ENCODE results near the gene ARHGAP22. TPM values are rescaled to one million over a fixed set of nuclear protein-coding genes. Genes with fewer than 3 reads are reported as not detected.
A peak's percentile ranks its signal among the peaks of the same experiment; 100 is the strongest.

ARHGAP22 gene
- total RNA-seq, 1 donor from 2014 or later, result 11.7 TPM

DNA sequence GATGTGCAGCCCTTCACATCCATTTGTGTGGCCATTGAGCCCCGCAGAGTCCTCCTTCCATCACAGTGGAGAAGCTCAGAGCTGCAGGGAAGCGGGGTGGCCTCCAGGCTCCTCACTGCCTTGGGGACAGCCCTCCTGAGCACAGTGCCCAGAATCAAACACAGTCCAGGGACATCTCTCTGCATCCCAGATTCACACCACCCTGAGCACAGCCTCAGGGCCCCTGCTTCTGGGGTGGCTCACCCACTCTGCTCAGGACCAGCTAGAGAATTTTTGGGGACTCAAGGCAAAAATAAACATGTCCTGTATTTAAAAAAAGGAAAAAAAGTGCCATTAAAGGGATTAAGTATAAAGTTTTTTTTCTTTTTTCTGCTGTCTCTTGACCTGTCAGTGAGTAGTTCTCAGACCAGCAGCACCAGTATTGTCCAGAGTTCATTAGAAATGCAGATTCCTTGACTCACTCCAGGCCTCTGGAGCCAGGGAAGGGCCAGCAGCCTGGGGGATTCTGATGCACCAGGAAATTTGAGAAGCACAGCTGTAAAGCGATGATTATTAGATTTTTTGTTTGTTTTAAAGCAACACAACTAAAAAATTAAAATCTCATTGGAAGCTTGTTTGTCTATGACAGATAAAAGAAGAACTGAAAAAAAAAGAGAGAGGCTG is 61.6 kb downstream of the ARHGAP22 start:
- no peak for ATAC-seq
- intact Hi-C loops (cut with DNase I), result no loop called here

DNA sequence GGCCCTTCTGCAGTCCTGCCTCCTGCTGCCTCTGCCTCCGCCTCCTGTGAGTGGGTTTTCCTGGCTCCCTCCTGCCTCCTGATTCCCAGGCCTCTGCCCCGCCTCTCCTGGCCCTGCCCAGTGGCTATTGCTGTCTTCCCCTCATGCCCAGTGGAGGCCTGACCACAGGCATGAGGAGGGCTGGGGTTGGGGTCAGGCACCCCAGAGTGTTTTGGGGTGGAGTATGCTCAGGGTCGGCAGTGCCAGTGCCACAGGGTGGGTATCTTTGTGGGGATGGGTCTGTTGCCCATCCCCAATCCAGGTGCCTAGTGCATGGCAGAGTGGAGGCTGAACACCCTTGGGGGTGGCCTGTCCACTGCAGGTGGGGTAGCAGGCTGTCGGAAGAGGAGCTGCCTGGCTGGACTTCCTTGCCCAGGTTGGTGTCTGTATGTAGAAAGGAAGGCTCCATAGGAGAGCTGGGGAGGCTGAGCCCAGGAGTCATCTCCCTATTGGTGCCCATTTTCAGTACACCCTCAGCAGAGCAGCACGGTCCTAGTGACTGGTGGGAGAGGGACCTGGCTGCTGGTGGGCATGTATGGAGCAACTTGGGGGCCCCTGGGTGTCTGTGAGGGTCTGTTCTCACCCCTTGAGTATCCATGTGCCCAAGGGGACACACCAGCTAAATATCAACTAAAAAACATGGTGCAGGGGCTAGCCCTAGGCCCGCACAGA is 62.2 kb downstream of the ARHGAP22 start:
- intact Hi-C loops (cut with DNase I), result no loop called here
- DNase-seq (ENCODE audit: low spot score), result peak; percentile 35
- no peak for ATAC-seq

More for the DNA sequence above, 61.6 kb downstream of the ARHGAP22 start:
- DNase-seq (ENCODE audit: low spot score), result no peak

DNA sequence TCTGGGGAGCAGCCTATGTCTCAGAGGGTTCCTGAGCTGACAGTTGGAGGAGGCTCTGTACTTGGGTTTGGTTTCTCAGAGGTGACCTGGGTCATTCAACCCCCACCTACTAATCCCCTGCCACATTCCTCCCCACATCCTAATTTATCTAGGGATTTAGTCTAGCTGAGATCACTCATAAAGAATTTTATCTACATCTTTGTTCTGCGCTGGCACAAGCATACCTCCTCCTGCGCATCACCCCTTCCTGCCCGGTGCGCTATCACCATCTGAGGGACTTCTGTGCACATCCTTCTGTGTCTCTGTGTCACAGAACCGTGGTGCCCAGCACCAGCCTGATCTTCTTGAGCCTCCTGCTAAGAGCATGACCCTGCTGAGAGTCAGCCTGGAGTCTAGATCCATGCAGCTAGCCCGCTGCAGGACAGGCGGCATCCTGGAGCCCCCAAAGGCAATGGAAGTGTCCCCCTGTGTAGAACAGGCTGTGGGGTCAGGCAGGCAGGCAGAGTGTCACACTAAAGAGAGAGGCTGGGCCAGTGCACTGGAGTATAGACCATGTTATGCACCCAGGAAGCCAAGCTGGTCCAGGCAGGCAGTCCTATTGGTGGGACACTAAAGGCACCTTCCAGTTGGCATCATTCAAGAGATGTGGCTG is 63.6 kb downstream of the ARHGAP22 start:
- ATAC-seq (no peak), DNase-seq (ENCODE audit: low spot score) (no peak)
- intact Hi-C loops (cut with DNase I), result no loop called here

DNA sequence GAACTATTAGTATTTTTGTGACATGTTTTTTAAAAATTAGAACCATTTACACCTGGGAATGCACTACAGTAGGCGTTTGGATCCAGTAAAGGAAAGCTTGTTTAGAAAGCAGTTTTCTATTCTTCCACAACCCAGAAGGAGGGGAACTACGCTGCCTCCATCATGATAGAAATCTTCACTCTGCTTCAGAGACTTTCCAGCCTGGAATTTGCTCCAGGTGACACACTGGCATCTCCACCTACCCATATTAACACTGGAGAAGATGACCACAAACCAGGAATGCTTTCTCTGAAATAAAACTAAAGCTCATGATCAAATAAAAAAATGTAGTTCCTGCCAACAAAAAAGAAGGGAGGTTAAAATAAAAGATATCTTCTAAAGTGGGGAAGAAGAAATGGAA is 66.3 kb downstream of the ARHGAP22 start:
- DNase-seq (ENCODE audit: low spot score) (no peak), ATAC-seq (no peak)
- intact Hi-C loops (cut with DNase I), result no loop called here

- DNase-seq (ENCODE audit: low spot score) (no peak), ATAC-seq (no peak)
- intact Hi-C loops (cut with DNase I), result no loop called here
Observed at GRCh38 chr10:48536916-48537890, 67.7 kb downstream of the ARHGAP22 start.

DNA sequence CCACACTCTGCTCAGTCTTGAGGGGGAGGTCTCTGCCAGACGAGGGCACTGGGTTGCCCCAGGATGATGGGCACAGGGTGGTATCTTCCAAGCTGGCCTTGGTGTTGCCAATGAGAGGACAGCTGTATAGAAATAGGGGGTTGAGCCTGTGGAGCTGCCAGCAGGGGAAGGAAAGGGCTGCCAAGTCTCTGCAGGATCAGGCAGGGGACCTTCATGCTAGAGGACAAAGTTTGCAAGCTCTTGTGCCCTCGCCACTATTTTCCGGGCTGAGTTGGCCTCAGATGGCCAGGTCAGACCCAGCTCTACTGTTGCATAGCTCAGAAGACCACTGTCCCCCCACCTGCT is 68.7 kb downstream of the ARHGAP22 start:
- ATAC-seq (no peak), DNase-seq (ENCODE audit: low spot score) (no peak)
- intact Hi-C loops (cut with DNase I), result no loop called here

GRCh38 chr10:48535416-48536155 is 69.3 kb downstream of the ARHGAP22 start:
- no peak for ATAC-seq
- DNase-seq (ENCODE audit: low spot score), result peak; percentile 50
- intact Hi-C loops (cut with DNase I), result no loop called here

GRCh38 chr10:48533951-48534720 is 70.7 kb downstream of the ARHGAP22 start:
- ATAC-seq (peak; percentile 49), DNase-seq (ENCODE audit: low spot score) (peak; percentile 48)
- intact Hi-C loops (cut with DNase I), result no loop called here

GRCh38 chr10:48533540-48533939 is 71.3 kb downstream of the ARHGAP22 start:
- intact Hi-C loops (cut with DNase I), result no loop called here
- ATAC-seq (no peak), DNase-seq (ENCODE audit: low spot score) (no peak)

DNA sequence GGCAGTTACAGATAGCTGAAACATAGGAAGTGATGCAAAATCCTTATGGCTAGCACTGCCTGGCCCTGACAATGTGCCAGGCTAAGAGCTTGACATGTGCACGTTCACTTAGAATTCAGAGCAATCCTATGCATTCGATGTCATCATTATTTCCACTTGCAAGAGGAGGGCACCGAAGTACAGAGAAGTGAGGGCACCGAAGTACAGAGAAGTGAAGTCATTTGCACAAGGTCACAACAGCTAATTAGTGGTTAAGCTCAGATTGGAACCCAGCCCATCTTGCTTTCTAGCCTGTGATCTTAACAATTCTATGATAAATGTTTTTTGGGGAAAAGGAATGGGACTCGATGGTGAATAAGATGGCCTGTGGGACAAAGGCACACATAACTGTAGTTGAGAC is 73.4 kb downstream of the ARHGAP22 start:
- intact Hi-C loops (cut with DNase I), result no loop called here
- no peak for DNase-seq (ENCODE audit: low spot score)
- ATAC-seq, result no peak

- no peak for DNase-seq (ENCODE audit: low spot score)
- intact Hi-C loops (cut with DNase I), result no loop called here
- ATAC-seq, result no peak
Observed at GRCh38 chr10:48529331-48529730, 75.5 kb downstream of the ARHGAP22 start.

- peak; percentile 27 for DNase-seq (ENCODE audit: low spot score)
- no peak for ATAC-seq
- intact Hi-C loops (cut with DNase I), result no loop called here
Observed at GRCh38 chr10:48527756-48528155, 77.1 kb downstream of the ARHGAP22 start.

- no peak for ATAC-seq
- no peak for DNase-seq (ENCODE audit: low spot score)
- intact Hi-C loops (cut with DNase I), result no loop called here
Observed at GRCh38 chr10:48526846-48527505, 77.9 kb downstream of the ARHGAP22 start.

GRCh38 chr10:48526011-48526821 is 78.7 kb downstream of the ARHGAP22 start:
- peak; percentile 32 for ATAC-seq
- peak; percentile 34 for DNase-seq (ENCODE audit: low spot score)

GRCh38 chr10:48525113-48525512 is 79.8 kb downstream of the ARHGAP22 start:
- intact Hi-C loops (cut with DNase I), result no loop called here
- ATAC-seq (no peak), DNase-seq (ENCODE audit: low spot score) (peak; percentile 33)

More at GRCh38 chr10:48526011-48526821, 78.7 kb downstream of the ARHGAP22 start:
- intact Hi-C loops (cut with DNase I), result no loop called here

All from sciatic nerve (tissue), 2 donors.